GM18511 (cell line): ENCODE data around the gene IFNGR1.
A peak's percentile ranks its signal among the peaks of the same experiment; 100 is the strongest.
"Not testable (repeated sequence)": the region's sequence is repeated elsewhere in the genome, so short reads cannot be mapped to it uniquely, and the experiment has no call there.

Experiments used
- ATAC-seq: cut with Tn5 transposase; IDR thresholded peaks from one replicate; pipeline ENCODE4 v1.9.1; 2021; ENCODE audit warnings: mild to moderate bottlenecking, moderate library complexity; ENCODE audit not compliant: unreplicated experiment

Gene IFNGR1

GRCh38 chr6:137236581-137237355 lies 17.6 kb upstream of the IFNGR1 start:
- no peak for ATAC-seq

- ATAC-seq, result no peak
Observed at GRCh38 chr6:137235686-137236085, 16.5 kb upstream of the IFNGR1 start.

- ATAC-seq, result peak; percentile 88
Observed at GRCh38 chr6:137233911-137234863, 15.0 kb upstream of the IFNGR1 start.

- ATAC-seq, result no peak
Observed at GRCh38 chr6:137231895-137232294, 12.7 kb upstream of the IFNGR1 start.

- ATAC-seq, result no peak
Observed at GRCh38 chr6:137230956-137231555, 11.9 kb upstream of the IFNGR1 start.

GRCh38 chr6:137230547-137230946 lies 11.4 kb upstream of the IFNGR1 start:
- ATAC-seq, result no peak

- no peak for ATAC-seq
Observed at GRCh38 chr6:137229075-137229759, 10.0 kb upstream of the IFNGR1 start.

- peak; percentile 70 for ATAC-seq
Observed at GRCh38 chr6:137227871-137228302, 8.7 kb upstream of the IFNGR1 start.

GRCh38 chr6:137226697-137227096 lies 7.5 kb upstream of the IFNGR1 start:
- ATAC-seq, result no peak

GRCh38 chr6:137224799-137225198 lies 5.6 kb upstream of the IFNGR1 start:
- ATAC-seq, result peak; percentile 69

GRCh38 chr6:137223370-137224131 lies 4.4 kb upstream of the IFNGR1 start:
- ATAC-seq, result no peak

GRCh38 chr6:137222381-137222780 lies 3.2 kb upstream of the IFNGR1 start:
- no peak for ATAC-seq

- peak; percentile 15 for ATAC-seq
Observed at GRCh38 chr6:137219664-137220252, 573 bp upstream of the IFNGR1 start.

- ATAC-seq, result peak; percentile 52
Observed at GRCh38 chr6:137218473-137218916, 690 bp downstream of the IFNGR1 start.

- ATAC-seq, result peak; percentile 22
Observed at GRCh38 chr6:137217801-137218472, 1.2 kb downstream of the IFNGR1 start.

- ATAC-seq, result no peak
Observed at GRCh38 chr6:137216875-137217553, 2.2 kb downstream of the IFNGR1 start.

GRCh38 chr6:137216106-137216505 lies 3.1 kb downstream of the IFNGR1 start:
- no peak for ATAC-seq

- ATAC-seq, result not testable (repeated sequence)
Observed at GRCh38 chr6:137215630-137216029, 3.6 kb downstream of the IFNGR1 start.
